Measurements from ENCODE around the gene NCOA3. TPM values are rescaled to one million over a fixed set of nuclear protein-coding genes. Genes with fewer than 3 reads are reported as not detected.
"Not testable (repeated sequence)": the region's sequence is repeated elsewhere in the genome, so short reads cannot be mapped to it uniquely, and the experiment has no call there.

NCOA3 gene
- total RNA-seq, 2 donors from 2014 or later = 63.6 to 66.6 TPM

GRCh38 chr20:47461906-47462305 is 39.8 kb upstream of the NCOA3 start:
- not testable (repeated sequence) for H3K9me3 Mint-ChIP-seq; H3K27ac Mint-ChIP-seq; H3K36me3 Mint-ChIP-seq; ATAC-seq; DNase-seq (ENCODE audit: low spot score); H3K4me3 Mint-ChIP-seq; H3K27me3 Mint-ChIP-seq
- peaks cover 7 to 11% of the 10 kb centered on the region in 2 donors for H3K4me1 Mint-ChIP-seq (ENCODE audit: low read depth in 2 of 2)

- ATAC-seq = no peak
- Mint-ChIP-seq H3K36me3 (no peaks in the 10 kb centered on the region), H3K9me3 (no peaks in the 10 kb centered on the region), H3K4me3 (no peak overlapping the region), H3K27ac (peak overlapping the region in 1 of 2 donors; percentile 71), H3K27me3 (no peaks in the 10 kb centered on the region), H3K4me1 (ENCODE audit: low read depth in 2 of 2) (peaks cover 0 to 5% of the 10 kb centered on the region in 2 donors)
- DNase-seq (ENCODE audit: low spot score) = no peak
Measured at GRCh38 chr20:47464380-47465101, 37.1 kb upstream of the NCOA3 start.

- DNase-seq (ENCODE audit: low spot score) (no peak), ATAC-seq (no peak)
- peaks cover 0 to 5% of the 10 kb centered on the region in 2 donors for H3K4me1 Mint-ChIP-seq (ENCODE audit: low read depth in 2 of 2)
- no peaks in the 10 kb centered on the region for H3K36me3 Mint-ChIP-seq
- H3K4me3 Mint-ChIP-seq = no peak overlapping the region
- H3K27me3 Mint-ChIP-seq = no peaks in the 10 kb centered on the region
- no peak overlapping the region for H3K27ac Mint-ChIP-seq
- H3K9me3 Mint-ChIP-seq = no peaks in the 10 kb centered on the region
Measured at GRCh38 chr20:47465335-47466090, 36.2 kb upstream of the NCOA3 start.

GRCh38 chr20:47466213-47466612 is 35.5 kb upstream of the NCOA3 start:
- no peak overlapping the region for H3K27ac Mint-ChIP-seq
- H3K36me3 Mint-ChIP-seq = no peaks in the 10 kb centered on the region
- peaks cover 0 to 5% of the 10 kb centered on the region in 2 donors for H3K4me1 Mint-ChIP-seq (ENCODE audit: low read depth in 2 of 2)
- H3K4me3 Mint-ChIP-seq = no peak overlapping the region
- no peaks in the 10 kb centered on the region for H3K27me3 Mint-ChIP-seq
- ATAC-seq = no peak
- no peak for DNase-seq (ENCODE audit: low spot score)
- no peaks in the 10 kb centered on the region for H3K9me3 Mint-ChIP-seq

GRCh38 chr20:47466704-47467459 is 34.8 kb upstream of the NCOA3 start:
- no peaks in the 10 kb centered on the region for H3K9me3 Mint-ChIP-seq
- H3K4me3 Mint-ChIP-seq = no peak overlapping the region
- H3K27me3 Mint-ChIP-seq = no peaks in the 10 kb centered on the region
- peaks cover 0 to 5% of the 10 kb centered on the region in 2 donors for H3K4me1 Mint-ChIP-seq (ENCODE audit: low read depth in 2 of 2)
- peak overlapping the region in 1 of 2 donors; percentile 35 for H3K27ac Mint-ChIP-seq
- no peak for ATAC-seq
- no peaks in the 10 kb centered on the region for H3K36me3 Mint-ChIP-seq
- no peak for DNase-seq (ENCODE audit: low spot score)

- no peak for ATAC-seq
- Mint-ChIP-seq H3K36me3 (no peaks in the 10 kb centered on the region), H3K9me3 (no peaks in the 10 kb centered on the region), H3K27ac (no peak overlapping the region), H3K4me1 (ENCODE audit: low read depth in 2 of 2) (peaks cover 4 to 5% of the 10 kb centered on the region in 2 donors), H3K4me3 (no peak overlapping the region), H3K27me3 (no peaks in the 10 kb centered on the region)
- DNase-seq (ENCODE audit: low spot score) = no peak
Measured at GRCh38 chr20:47468290-47469050, 33.2 kb upstream of the NCOA3 start.

- Mint-ChIP-seq H3K36me3 (no peaks in the 10 kb centered on the region), H3K27me3 (no peaks in the 10 kb centered on the region), H3K4me1 (ENCODE audit: low read depth in 2 of 2) (peaks cover 0 to 5% of the 10 kb centered on the region in 2 donors), H3K4me3 (no peak overlapping the region), H3K9me3 (no peaks in the 10 kb centered on the region), H3K27ac (no peak overlapping the region)
- DNase-seq (ENCODE audit: low spot score) (no peak), ATAC-seq (no peak)
Measured at GRCh38 chr20:47475419-47476044, 26.2 kb upstream of the NCOA3 start.

GRCh38 chr20:47476452-47476851 is 25.2 kb upstream of the NCOA3 start:
- no peaks in the 10 kb centered on the region for H3K27me3 Mint-ChIP-seq
- H3K36me3 Mint-ChIP-seq = no peaks in the 10 kb centered on the region
- ATAC-seq = no peak
- H3K4me3 Mint-ChIP-seq = no peak overlapping the region
- H3K4me1 Mint-ChIP-seq (ENCODE audit: low read depth in 2 of 2) = peaks cover 0 to 5% of the 10 kb centered on the region in 2 donors
- no peak for DNase-seq (ENCODE audit: low spot score)
- no peak overlapping the region for H3K27ac Mint-ChIP-seq
- no peaks in the 10 kb centered on the region for H3K9me3 Mint-ChIP-seq

- H3K27ac Mint-ChIP-seq = peak overlapping the region in 1 of 2 donors; percentile 41
- DNase-seq (ENCODE audit: low spot score) (no peak), ATAC-seq (no peak)
- peaks cover 0 to 3% of the 10 kb centered on the region in 2 donors for H3K27me3 Mint-ChIP-seq
- H3K9me3 Mint-ChIP-seq = no peaks in the 10 kb centered on the region
- H3K4me1 Mint-ChIP-seq (ENCODE audit: low read depth in 2 of 2) = peaks cover 0 to 5% of the 10 kb centered on the region in 2 donors
- no peak overlapping the region for H3K4me3 Mint-ChIP-seq
- H3K36me3 Mint-ChIP-seq = no peaks in the 10 kb centered on the region
Measured at GRCh38 chr20:47479093-47479492, 22.6 kb upstream of the NCOA3 start.

- H3K9me3 Mint-ChIP-seq = no peaks in the 10 kb centered on the region
- peaks cover 0 to 3% of the 10 kb centered on the region in 2 donors for H3K27me3 Mint-ChIP-seq
- ATAC-seq (no peak), DNase-seq (ENCODE audit: low spot score) (no peak)
- H3K36me3 Mint-ChIP-seq = no peaks in the 10 kb centered on the region
- H3K4me3 Mint-ChIP-seq = no peak overlapping the region
- peaks cover 0 to 5% of the 10 kb centered on the region in 2 donors for H3K4me1 Mint-ChIP-seq (ENCODE audit: low read depth in 2 of 2)
- H3K27ac Mint-ChIP-seq = peak overlapping the region in 1 of 2 donors; percentile 41
Measured at GRCh38 chr20:47479506-47479905, 22.2 kb upstream of the NCOA3 start.

GRCh38 chr20:47480239-47480638 is 21.4 kb upstream of the NCOA3 start:
- Mint-ChIP-seq H3K36me3 (no peaks in the 10 kb centered on the region), H3K4me3 (no peak overlapping the region), H3K9me3 (no peaks in the 10 kb centered on the region), H3K27ac (peak overlapping the region in 1 of 2 donors; percentile 78), H3K27me3 (peaks cover 0 to 3% of the 10 kb centered on the region in 2 donors), H3K4me1 (ENCODE audit: low read depth in 2 of 2) (peaks cover 5 to 8% of the 10 kb centered on the region in 2 donors)
- DNase-seq (ENCODE audit: low spot score) (no peak), ATAC-seq (no peak)

- ATAC-seq = no peak
- H3K27ac Mint-ChIP-seq = peak overlapping the region in 1 of 2 donors; percentile 78
- DNase-seq (ENCODE audit: low spot score) = no peak
- H3K9me3 Mint-ChIP-seq = no peaks in the 10 kb centered on the region
- peaks cover 9 to 13% of the 10 kb centered on the region in 2 donors for H3K4me1 Mint-ChIP-seq (ENCODE audit: low read depth in 2 of 2)
- no peaks in the 10 kb centered on the region for H3K36me3 Mint-ChIP-seq
- H3K4me3 Mint-ChIP-seq = no peak overlapping the region
- H3K27me3 Mint-ChIP-seq = peaks cover 0 to 3% of the 10 kb centered on the region in 2 donors
Measured at GRCh38 chr20:47480705-47481104, 21.0 kb upstream of the NCOA3 start.
